Caco-2 (cell line): Measurements from ENCODE around the gene SFTPA2. TPM values are rescaled to one million over a fixed set of nuclear protein-coding genes. Genes with fewer than 3 reads are reported as not detected.
"Not testable (repeated sequence)": the region's sequence is repeated elsewhere in the genome, so short reads cannot be mapped to it uniquely, and the experiment has no call there.

Experiments
- BruUV-seq: library from RNA; stranded (reverse); fragments of 400-500 nt; replicated peaks from 2 replicates; lab custom pipeline; 2021; lab: Mats Ljungman, UMichigan
- CTCF ChIA-PET: fragments of 300-600 bp; sonication (Branson Sonifier 250); formaldehyde crosslinking; loops from one replicate; lab custom pipeline; 2022; ENCODE audit warnings: antibody characterized with exemption; lab: Charles Lee
- POLR2A ChIA-PET: fragments of 300-600 bp; sonication (Branson Sonifier 250); formaldehyde crosslinking; loops from one replicate; lab custom pipeline; 2022; ENCODE audit warnings: antibody characterized with exemption; lab: Charles Lee
- DNase-seq, 2 experiments: peaks; one replicate each; pipeline versions ENCODE4 v3.0.0 to v3.0.0-alpha.2; 2020 to 2022
- H3K27me3 ChIP-seq: replicated peaks from 2 replicates; pipeline ENCODE4 v1.6.0; 2011; ENCODE audit warnings: low read length; ENCODE audit not compliant: control insufficient read depth, insufficient read depth
- H3K36me3 ChIP-seq: 2 replicates; pipeline ENCODE4 v1.5.1; 2011; ENCODE audit warnings: low read length; ENCODE audit not compliant: control insufficient read depth, insufficient read depth
- H3K4me1 ChIP-seq: fragments of 250-450 bp; sonication (Bioruptor Pico); 2 replicates; pipeline ENCODE4 v1.5.1; 2020; ENCODE audit warnings: mild to moderate bottlenecking
- H3K4me3 ChIP-seq: 2 replicates; pipeline ENCODE4 v1.5.1; 2011; ENCODE audit warnings: low read depth, mild to moderate bottlenecking, control low read depth, low read length
- H3K9me3 ChIP-seq: fragments of 250-450 bp; sonication (Bioruptor Pico); 2 replicates; pipeline ENCODE4 v1.5.1; 2020; ENCODE audit warnings: mild to moderate bottlenecking, moderate library complexity
- H3K27ac Mint-ChIP-seq: one replicate; pipeline ENCODE4 v1.8.0; 2022; ENCODE audit warnings: mixed read lengths; ENCODE audit not compliant: unreplicated experiment
- H3K27me3 Mint-ChIP-seq: one replicate; pipeline ENCODE4 v1.8.0; 2022; ENCODE audit warnings: mixed read lengths; ENCODE audit not compliant: insufficient read depth, unreplicated experiment
- H3K36me3 Mint-ChIP-seq: one replicate; pipeline ENCODE4 v1.8.0; 2022; ENCODE audit warnings: mild to moderate bottlenecking, mixed read lengths; ENCODE audit not compliant: insufficient read depth, unreplicated experiment
- H3K4me1 Mint-ChIP-seq: one replicate; pipeline ENCODE4 v1.8.0; 2022; ENCODE audit warnings: low read depth, mixed read lengths; ENCODE audit not compliant: unreplicated experiment
- H3K4me3 Mint-ChIP-seq: one replicate; pipeline ENCODE4 v1.8.0; 2022; ENCODE audit warnings: mild to moderate bottlenecking, moderate library complexity, mixed read lengths; ENCODE audit not compliant: unreplicated experiment
- H3K9me3 Mint-ChIP-seq: one replicate; pipeline ENCODE4 v1.8.0; 2022; ENCODE audit warnings: mixed read lengths; ENCODE audit not compliant: unreplicated experiment
- intact Hi-C: fragments of 100-400 bp; cut with micrococcal nuclease; formaldehyde crosslinking; loops from one replicate; pipeline ENCODE4 v1.10.0; 2022; ENCODE audit not compliant: unreplicated experiment
- total RNA-seq: library from RNA; stranded (reverse); gene quantifications from 2 replicates; pipeline ENCODE4 v1.2.3, GENCODE V29; 2022

The SFTPA2 gene
- total RNA-seq, 1 experiment from 2014 or later = not detected

GRCh38 chr10:79533142-79533902, 26.9 kb downstream of the SFTPA2 start:
- H3K9me3 Mint-ChIP-seq, H3K4me1 Mint-ChIP-seq, intact Hi-C loops, H3K4me3 Mint-ChIP-seq, H3K9me3 ChIP-seq, CTCF ChIA-PET, H3K27ac Mint-ChIP-seq, DNase-seq, H3K36me3 ChIP-seq, POLR2A ChIA-PET, H3K36me3 Mint-ChIP-seq, H3K27me3 Mint-ChIP-seq, H3K4me3 ChIP-seq, BruUV-seq, H3K27me3 ChIP-seq, H3K4me1 ChIP-seq: not testable (repeated sequence)

DNA sequence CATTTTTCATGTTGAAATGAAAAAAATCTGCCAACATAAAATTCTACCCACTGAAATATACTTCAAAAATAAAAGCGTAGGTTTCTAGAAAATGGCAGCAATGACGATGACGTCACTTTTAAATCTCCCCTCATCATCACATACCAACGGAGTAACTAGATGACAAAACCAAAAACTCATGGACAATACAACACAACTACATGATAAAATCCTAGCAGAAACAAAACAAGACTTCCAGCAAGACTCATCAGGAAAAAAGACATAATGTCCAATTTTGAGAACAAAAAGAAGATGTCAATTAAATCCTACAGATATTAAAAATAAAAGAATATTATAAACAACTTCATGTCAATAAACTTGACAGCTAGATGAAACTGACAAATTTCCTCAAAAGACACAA, 31.9 kb downstream of the SFTPA2 start:
- not testable (repeated sequence) for H3K4me1 Mint-ChIP-seq, BruUV-seq

GRCh38 chr10:79525049-79525710, 35.0 kb downstream of the SFTPA2 start:
- H3K9me3 ChIP-seq, H3K4me1 Mint-ChIP-seq, DNase-seq, H3K36me3 Mint-ChIP-seq, H3K4me1 ChIP-seq, H3K36me3 ChIP-seq, H3K4me3 Mint-ChIP-seq, BruUV-seq, H3K4me3 ChIP-seq, H3K27me3 ChIP-seq, H3K9me3 Mint-ChIP-seq, H3K27ac Mint-ChIP-seq, CTCF ChIA-PET, intact Hi-C loops, POLR2A ChIA-PET, H3K27me3 Mint-ChIP-seq: not testable (repeated sequence)

More for the DNA sequence above, 31.9 kb downstream of the SFTPA2 start:
- CTCF ChIA-PET, H3K9me3 Mint-ChIP-seq, POLR2A ChIA-PET, H3K36me3 Mint-ChIP-seq, H3K9me3 ChIP-seq, H3K4me3 Mint-ChIP-seq, H3K4me3 ChIP-seq, H3K27me3 ChIP-seq, H3K27ac Mint-ChIP-seq, H3K27me3 Mint-ChIP-seq, H3K4me1 ChIP-seq, intact Hi-C loops, H3K36me3 ChIP-seq, DNase-seq: not testable (repeated sequence)

DNA sequence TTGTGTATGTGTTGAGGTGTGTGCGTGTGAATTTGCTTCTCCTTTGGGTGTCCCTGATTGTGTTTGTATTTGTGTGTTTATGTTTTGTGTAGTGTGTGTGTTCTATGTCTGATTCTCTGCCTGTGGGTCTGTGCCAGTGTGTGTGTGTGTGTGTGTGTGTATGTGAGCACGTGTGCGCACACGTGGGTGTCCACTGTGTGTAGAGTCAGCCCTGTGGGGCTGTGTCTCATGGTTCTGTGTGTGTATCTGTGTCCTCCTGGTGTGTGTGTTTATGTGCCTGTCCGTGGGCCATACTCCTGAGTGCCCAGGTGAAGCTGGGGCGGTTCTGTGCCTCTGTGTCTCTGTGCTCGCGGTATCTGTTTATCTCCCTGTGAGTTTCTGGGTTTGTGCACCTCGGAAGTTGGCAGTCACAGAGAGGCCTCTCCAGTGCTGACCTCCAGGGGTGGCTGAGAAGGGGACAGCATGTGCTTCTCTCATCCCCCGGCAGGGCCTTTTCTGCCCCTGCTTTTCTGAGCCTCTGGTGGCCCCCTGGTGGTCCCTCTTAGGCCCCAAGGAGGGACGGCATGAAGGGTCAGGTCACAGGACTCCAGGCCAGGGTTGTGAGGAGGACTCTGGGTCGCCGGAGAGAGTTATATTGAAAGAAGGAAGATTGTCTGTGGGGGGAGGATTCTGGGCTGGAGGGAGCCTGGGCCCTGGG, 36.9 kb downstream of the SFTPA2 start:
- H3K27ac Mint-ChIP-seq, H3K36me3 Mint-ChIP-seq, POLR2A ChIA-PET, H3K4me1 Mint-ChIP-seq, H3K36me3 ChIP-seq, BruUV-seq, H3K4me3 Mint-ChIP-seq, intact Hi-C loops, H3K9me3 Mint-ChIP-seq, H3K27me3 ChIP-seq, H3K27me3 Mint-ChIP-seq, H3K4me1 ChIP-seq, H3K4me3 ChIP-seq, H3K9me3 ChIP-seq, CTCF ChIA-PET: not testable (repeated sequence)
- peak in 1 of 2 experiments; percentile 8 for DNase-seq

- H3K27ac Mint-ChIP-seq, CTCF ChIA-PET, DNase-seq, H3K27me3 Mint-ChIP-seq, H3K9me3 Mint-ChIP-seq, BruUV-seq, POLR2A ChIA-PET, H3K4me3 Mint-ChIP-seq, intact Hi-C loops, H3K4me1 Mint-ChIP-seq, H3K4me1 ChIP-seq, H3K36me3 ChIP-seq, H3K36me3 Mint-ChIP-seq, H3K27me3 ChIP-seq, H3K9me3 ChIP-seq, H3K4me3 ChIP-seq: not testable (repeated sequence)
These were observed 37.7 kb downstream of the SFTPA2 start for GRCh38 chr10:79522464-79522863.

- H3K36me3 ChIP-seq, H3K4me3 ChIP-seq, H3K9me3 ChIP-seq, H3K36me3 Mint-ChIP-seq, H3K27me3 Mint-ChIP-seq, H3K4me3 Mint-ChIP-seq, BruUV-seq, H3K4me1 Mint-ChIP-seq, H3K4me1 ChIP-seq, DNase-seq, H3K9me3 Mint-ChIP-seq, POLR2A ChIA-PET, CTCF ChIA-PET, H3K27ac Mint-ChIP-seq, H3K27me3 ChIP-seq, intact Hi-C loops: not testable (repeated sequence)
These were observed 38.5 kb downstream of the SFTPA2 start for GRCh38 chr10:79521751-79522150.
